Uterus (tissue), 2 donors: ENCODE measurements around the gene VPS11.

Source experiments
- CTCF ChIP-seq, 4 experiments: fragments of 200-600 bp in 2 of 4; fragments of 450-650 bp in 2 of 4; sonication (generic) in 2 of 4; IDR thresholded peaks; one replicate each; pipeline ENCODE4 v1.5.1; 2016 to 2019; ENCODE audit warnings: antibody characterized with exemption in 4 of 4, mild to moderate bottlenecking in 2 of 4, moderate library complexity in 1 of 4
- POLR2A ChIP-seq, 2 donors: fragments of 450-650 bp; IDR thresholded peaks; one replicate each; pipeline ENCODE4 v1.6.1; 2016; ENCODE audit warnings: antibody characterized with exemption in 2 of 2, mild to moderate bottlenecking in 1 of 2, moderate library complexity in 1 of 2

- TF ChIP-seq CTCF (IDR thresholded peaks at IDR 0.05) (no peak), POLR2A (IDR thresholded peaks at IDR 0.05) (no peak)
Observed at GRCh38 chr11:119041821-119042514, 25.6 kb upstream of the VPS11 start.
